Esophagus squamous epithelium (tissue), 4 donors: ENCODE data around the gene RBM39.

ENCODE experiments used
- POLR2A ChIP-seq, 4 donors: fragments of 450-650 bp; IDR thresholded peaks; one replicate each; pipeline ENCODE4 v1.6.1; 2017; ENCODE audit warnings: antibody characterized with exemption in 4 of 4, mild to moderate bottlenecking in 4 of 4, moderate library complexity in 3 of 4
- TF ChIP-seq, protein P1 (sequence below), 6 experiments: fragments of 450-650 bp in 4 of 6; fragments of 200-600 bp in 2 of 6; sonication (generic) in 2 of 6; IDR thresholded peaks; one replicate each; pipeline ENCODE4 v1.5.1; 2016 to 2019; ENCODE audit warnings: antibody characterized with exemption in 6 of 6, mild to moderate bottlenecking in 4 of 6, moderate library complexity in 4 of 6

DNA sequence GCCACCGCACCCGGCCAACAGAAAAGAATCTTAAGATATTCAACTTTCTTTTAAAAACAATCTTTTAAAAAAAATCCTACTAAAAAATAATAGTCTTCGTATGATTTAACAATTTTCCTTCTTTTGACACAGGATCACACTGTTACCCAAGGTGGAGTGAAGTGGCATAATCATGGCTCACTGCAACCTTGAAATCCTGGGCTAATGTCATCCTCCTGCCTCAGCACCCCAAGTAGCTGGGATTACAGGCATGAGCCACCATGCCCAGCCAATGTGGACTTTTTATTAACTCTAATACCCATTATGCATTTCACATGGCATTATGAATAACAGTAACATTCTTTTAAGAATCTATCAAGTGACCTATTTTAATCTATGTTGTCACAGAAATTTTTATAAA is 20.8 kb downstream of the RBM39 start:
- TF ChIP-seq, protein P1, sequence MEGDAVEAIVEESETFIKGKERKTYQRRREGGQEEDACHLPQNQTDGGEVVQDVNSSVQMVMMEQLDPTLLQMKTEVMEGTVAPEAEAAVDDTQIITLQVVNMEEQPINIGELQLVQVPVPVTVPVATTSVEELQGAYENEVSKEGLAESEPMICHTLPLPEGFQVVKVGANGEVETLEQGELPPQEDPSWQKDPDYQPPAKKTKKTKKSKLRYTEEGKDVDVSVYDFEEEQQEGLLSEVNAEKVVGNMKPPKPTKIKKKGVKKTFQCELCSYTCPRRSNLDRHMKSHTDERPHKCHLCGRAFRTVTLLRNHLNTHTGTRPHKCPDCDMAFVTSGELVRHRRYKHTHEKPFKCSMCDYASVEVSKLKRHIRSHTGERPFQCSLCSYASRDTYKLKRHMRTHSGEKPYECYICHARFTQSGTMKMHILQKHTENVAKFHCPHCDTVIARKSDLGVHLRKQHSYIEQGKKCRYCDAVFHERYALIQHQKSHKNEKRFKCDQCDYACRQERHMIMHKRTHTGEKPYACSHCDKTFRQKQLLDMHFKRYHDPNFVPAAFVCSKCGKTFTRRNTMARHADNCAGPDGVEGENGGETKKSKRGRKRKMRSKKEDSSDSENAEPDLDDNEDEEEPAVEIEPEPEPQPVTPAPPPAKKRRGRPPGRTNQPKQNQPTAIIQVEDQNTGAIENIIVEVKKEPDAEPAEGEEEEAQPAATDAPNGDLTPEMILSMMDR (IDR thresholded peaks at IDR 0.05), result no peak
- no peak for TF ChIP-seq POLR2A (IDR thresholded peaks at IDR 0.05)
